H1 (cell line): Measurements from ENCODE around the gene TWIST2. TPM values are rescaled to one million over a fixed set of nuclear protein-coding genes. Genes with fewer than 3 reads are reported as not detected.

Source experiments
- CHD7 ChIP-seq: fragments of 300-600 bp; sonication (generic); IDR thresholded peaks from 2 replicates; pipeline ENCODE4 v1.7.1; 2012; ENCODE audit warnings: low read length, moderate library complexity, mild to moderate bottlenecking, inconsistent platforms; ENCODE audit not compliant: insufficient replicate concordance
- EGR1 ChIP-seq: IDR thresholded peaks from 2 replicates; pipeline ENCODE4 v1.6.1; 2011; ENCODE audit warnings: low read depth, low read length, borderline replicate concordance
- EP300 ChIP-seq, 2 experiments: IDR thresholded peaks; 1 replicate in 1 of 2; 2 replicates in 1 of 2; pipeline ENCODE4 v1.6.1; 2011 to 2012; ENCODE audit warnings: low read depth in 2 of 2, low read length in 2 of 2, mild to moderate bottlenecking in 2 of 2, borderline replicate concordance in 1 of 2, inconsistent platforms in 1 of 2, moderate library complexity in 1 of 2
- JUN ChIP-seq: IDR thresholded peaks from 2 replicates; pipeline ENCODE4 v1.6.1; 2011; ENCODE audit warnings: low read depth, mild to moderate bottlenecking, improper control_type of control experiment, low read length
- POU5F1 ChIP-seq: IDR thresholded peaks from 2 replicates; pipeline ENCODE4 v1.6.1; 2011; ENCODE audit warnings: low read depth, mild to moderate bottlenecking, low read length, moderate library complexity
- RBBP5 ChIP-seq: IDR thresholded peaks from 2 replicates; pipeline ENCODE4 v1.7.1; 2012; ENCODE audit warnings: low read depth, mild to moderate bottlenecking, inconsistent platforms, low read length, moderate library complexity, borderline replicate concordance
- SIN3A ChIP-seq, 2 experiments: IDR thresholded peaks in 1 of 2; conservative IDR thresholded peaks in 1 of 2; 2 replicates each; pipeline ENCODE4 v1.6.1; 2011 to 2012; ENCODE audit warnings: low read length in 2 of 2, improper control_type of control experiment in 1 of 2, low read depth in 1 of 2, mild to moderate bottlenecking in 1 of 2
- SP4 ChIP-seq: IDR thresholded peaks from 2 replicates; pipeline ENCODE4 v1.6.1; 2012; ENCODE audit warnings: low read length, inconsistent platforms
- polyA plus RNA-seq, 7 experiments: library from polyadenylated mRNA; depleted of rRNA in 3 of 7; stranded (reverse) in 5 of 7; unstranded in 2 of 7; fragments of >200 nt in 5 of 7; fragments of 200-250 nt in 2 of 7; gene quantifications; 1 replicate in 5 of 7; 2 replicates in 1 of 7; 4 replicates in 1 of 7; pipeline versions ENCODE4 v1.2.1 to v1.2.3, GENCODE V29; 2011 to 2013; ENCODE audit warnings: missing spikeins in 2 of 7, mixed read lengths in 2 of 7
- total RNA-seq: library from RNA; stranded (reverse); fragmentation: NEBNext Ultra II Directional; extraction: Animal tissue kit (Norgen Biotek cat#: 25700); gene quantifications from 2 replicates; pipeline ENCODE4 v1.2.1, GENCODE V29; 2021

Gene TWIST2
- total and polyA plus RNA-seq, 2 of the 8 experiments (the other 6 are each of a cell fraction or from before 2014, with no cell fraction given), result 2.6 to 4.3 TPM

GRCh38 chr2:238882082-238882755, 34.3 kb downstream of the TWIST2 start (continued):
- TF ChIP-seq CHD7, result no peak
- TF ChIP-seq EGR1, result no peak
- TF ChIP-seq JUN, result no peak
- no peak for TF ChIP-seq SIN3A (conservative IDR thresholded peaks at IDR 0.05 in 1 of 2, IDR thresholded peaks at IDR 0.05 in 1 of 2; ENCODE audit: low read depth in 1 of 2, low read length in 2 of 2)
- no peak for TF ChIP-seq SP4
- no peak for TF ChIP-seq RBBP5
- no peak for TF ChIP-seq POU5F1
- no peak for TF ChIP-seq EP300 (IDR thresholded peaks at IDR 0.05; ENCODE audit: borderline replicate concordance in 1 of 2, low read depth in 2 of 2, low read length in 2 of 2)
